Prostate gland (tissue), 2 donors: ENCODE results near the gene LBHD2. TPM values are rescaled to one million over a fixed set of nuclear protein-coding genes. Genes with fewer than 3 reads are reported as not detected.

Experiments used
- DNase-seq: peaks from one replicate; pipeline ENCODE4 v3.0.0-alpha.2; 2019; ENCODE audit warnings: low spot score
- H3K27ac ChIP-seq, 2 donors: fragments of 200-600 bp; sonication (generic); 2 replicates each; pipeline ENCODE4 v1.5.1; 2017 to 2019
- H3K27me3 ChIP-seq: fragments of 200-600 bp; sonication (generic); replicated peaks from 2 replicates; pipeline ENCODE4 v1.5.1; 2019; ENCODE audit not compliant: insufficient read depth
- H3K36me3 ChIP-seq, 2 donors: fragments of 200-600 bp; sonication (generic); 1 replicate in 1 of 2; 2 replicates in 1 of 2; pipeline versions ENCODE4 v1.5.1 to v1.8.1; 2017 to 2019
- H3K4me1 ChIP-seq: fragments of 200-600 bp; sonication (generic); replicated peaks from 2 replicates; pipeline ENCODE4 v1.5.1; 2019
- H3K4me3 ChIP-seq, 2 donors: fragments of 200-600 bp; sonication (generic); 2 replicates each; pipeline ENCODE4 v1.5.1; 2017 to 2019
- H3K9me3 ChIP-seq: fragments of 200-600 bp; sonication (generic); 2 replicates; pipeline ENCODE4 v1.5.1; 2017
- POLR2A ChIP-seq: fragments of 450-650 bp; IDR thresholded peaks from one replicate; pipeline ENCODE4 v1.6.1; 2016; ENCODE audit warnings: antibody characterized with exemption, mild to moderate bottlenecking
- POLR2AphosphoS5 ChIP-seq: sonication (generic); formaldehyde crosslinking; IDR thresholded peaks from one replicate; pipeline ENCODE4 v1.6.1; 2017; ENCODE audit warnings: antibody characterized with exemption
- WGBS: methylation state at CpG from one replicate; pipeline ENCODE4 v1.1.5; 2018; 5-methylcytosine and 5-hydroxymethylcytosine counted together
- intact Hi-C: fragments of 100-400 bp; cut with DNase I; formaldehyde crosslinking; loops from one replicate; pipeline ENCODE4 v1.14.2; 2022
- total RNA-seq, 2 donors: library from RNA; depleted of rRNA; stranded (reverse); fragments of >200 nt; gene quantifications; one replicate each; pipeline ENCODE4 v1.1.0, GENCODE V29; 2016
- TF ChIP-seq, protein P1 (sequence below), 4 experiments: fragments of 200-600 bp in 2 of 4; fragments of 450-650 bp in 2 of 4; sonication (generic) in 2 of 4; IDR thresholded peaks; 1 replicate in 3 of 4; 2 replicates in 1 of 4; pipeline ENCODE4 v1.5.1; 2016 to 2019; ENCODE audit warnings: antibody characterized with exemption in 4 of 4, mild to moderate bottlenecking in 2 of 4, moderate library complexity in 2 of 4

The LBHD2 gene
- total RNA-seq, 2 donors from 2014 or later: 3.3 TPM; not detected in 1

DNA sequence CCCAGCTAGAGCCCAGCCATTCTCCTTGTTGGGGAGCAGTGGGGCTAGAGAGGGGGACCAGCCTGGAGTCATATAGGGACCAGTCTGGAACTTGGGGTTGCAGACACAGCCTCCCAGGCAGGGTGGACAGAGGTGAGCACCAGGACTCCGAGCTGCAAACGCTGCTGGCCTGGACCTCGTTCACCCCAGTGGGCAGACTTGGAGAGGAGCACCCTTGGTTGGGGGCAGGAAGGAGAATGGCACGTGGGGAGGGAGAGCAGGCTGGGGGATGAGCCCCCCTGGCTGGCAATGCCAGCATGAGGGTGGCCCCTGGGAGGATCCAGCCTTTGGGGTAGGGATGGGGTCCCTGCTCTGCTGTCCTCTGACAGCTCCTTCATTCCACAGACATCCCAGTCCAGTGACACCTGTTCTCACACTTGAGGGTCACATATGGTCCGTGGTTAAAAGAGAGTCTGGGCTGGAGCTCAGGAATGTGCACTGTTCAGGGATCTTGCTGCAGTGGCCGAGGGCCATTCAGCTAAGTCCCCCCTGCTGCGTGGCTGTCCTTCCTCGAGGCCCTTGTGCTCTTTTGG, 2.8 kb downstream of the LBHD2 start:
- H3K9me3 ChIP-seq: no peaks in the 10 kb centered on the region
- DNase-seq: no peak
- H3K27ac ChIP-seq: no peak overlapping the region
- H3K27me3 ChIP-seq: peaks cover 2% of the 10 kb centered on the region
- no peak overlapping the region for H3K4me3 ChIP-seq
- intact Hi-C loops: no loop called here
- 84% methylated on average over 8 of the region's 8 CpGs for WGBS
- no peaks in the 10 kb centered on the region for H3K36me3 ChIP-seq
- no peaks in the 10 kb centered on the region for H3K4me1 ChIP-seq
- no peak for TF ChIP-seq POLR2A
- TF ChIP-seq, protein P1, sequence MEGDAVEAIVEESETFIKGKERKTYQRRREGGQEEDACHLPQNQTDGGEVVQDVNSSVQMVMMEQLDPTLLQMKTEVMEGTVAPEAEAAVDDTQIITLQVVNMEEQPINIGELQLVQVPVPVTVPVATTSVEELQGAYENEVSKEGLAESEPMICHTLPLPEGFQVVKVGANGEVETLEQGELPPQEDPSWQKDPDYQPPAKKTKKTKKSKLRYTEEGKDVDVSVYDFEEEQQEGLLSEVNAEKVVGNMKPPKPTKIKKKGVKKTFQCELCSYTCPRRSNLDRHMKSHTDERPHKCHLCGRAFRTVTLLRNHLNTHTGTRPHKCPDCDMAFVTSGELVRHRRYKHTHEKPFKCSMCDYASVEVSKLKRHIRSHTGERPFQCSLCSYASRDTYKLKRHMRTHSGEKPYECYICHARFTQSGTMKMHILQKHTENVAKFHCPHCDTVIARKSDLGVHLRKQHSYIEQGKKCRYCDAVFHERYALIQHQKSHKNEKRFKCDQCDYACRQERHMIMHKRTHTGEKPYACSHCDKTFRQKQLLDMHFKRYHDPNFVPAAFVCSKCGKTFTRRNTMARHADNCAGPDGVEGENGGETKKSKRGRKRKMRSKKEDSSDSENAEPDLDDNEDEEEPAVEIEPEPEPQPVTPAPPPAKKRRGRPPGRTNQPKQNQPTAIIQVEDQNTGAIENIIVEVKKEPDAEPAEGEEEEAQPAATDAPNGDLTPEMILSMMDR (IDR thresholded peaks at IDR 0.05): no peak
- no peak for TF ChIP-seq POLR2AphosphoS5

DNA sequence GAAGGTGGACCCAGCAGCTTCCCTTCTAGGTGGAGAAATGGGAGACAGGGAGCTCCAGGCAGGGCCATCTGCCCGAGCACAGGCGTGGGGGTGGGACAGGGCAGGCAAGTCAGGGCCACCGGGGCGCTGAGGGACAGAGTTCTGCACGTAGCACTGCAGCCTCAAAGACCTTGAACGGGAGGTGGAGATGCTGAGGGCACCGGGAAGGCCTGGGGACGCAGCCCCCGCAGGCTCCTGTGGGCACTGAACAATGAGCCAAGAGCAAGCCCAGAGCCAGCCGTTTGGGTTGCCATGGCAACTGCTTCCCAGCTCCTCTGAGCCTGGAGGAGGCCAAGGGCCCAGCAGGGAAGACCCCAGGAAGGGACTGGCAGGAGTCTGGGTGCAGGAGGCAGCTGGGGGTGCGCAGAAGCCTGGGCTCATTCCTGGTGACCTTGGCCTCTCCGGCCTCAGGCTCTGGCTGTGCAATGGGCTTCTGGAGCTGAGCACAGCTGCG, 3.4 kb downstream of the LBHD2 start:
- 80% methylated on average over 7 of the region's 13 CpGs for WGBS
- Histone ChIP-seq H3K27me3 (peaks cover 2% of the 10 kb centered on the region), H3K36me3 (no peaks in the 10 kb centered on the region)

DNA sequence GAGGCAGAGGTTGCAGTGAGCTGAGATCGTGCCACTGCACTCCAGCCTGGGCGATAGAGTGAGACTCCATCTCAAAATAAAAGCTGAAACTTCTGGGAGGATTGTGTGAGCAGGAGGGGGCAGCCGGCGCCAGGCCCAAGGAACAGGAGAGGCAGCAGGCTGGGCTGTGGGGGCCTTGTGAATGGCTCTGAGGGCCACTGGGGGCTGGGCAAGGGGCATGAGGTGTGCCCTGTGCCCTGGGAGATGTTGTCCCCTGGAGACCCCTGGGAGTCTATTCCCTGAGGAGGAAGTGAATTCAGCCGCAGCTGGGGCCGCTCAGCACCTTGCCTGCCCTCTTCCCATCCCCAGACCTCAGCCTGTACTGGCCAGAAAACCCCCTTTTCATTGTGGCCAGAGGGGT, 4.9 kb downstream of the LBHD2 start:
- TF ChIP-seq, protein P1 (IDR thresholded peaks at IDR 0.05): no peak
- TF ChIP-seq POLR2A: no peak
- no peak for TF ChIP-seq POLR2AphosphoS5
- no peak for DNase-seq
- Histone ChIP-seq H3K27ac (no peak overlapping the region), H3K9me3 (no peaks in the 10 kb centered on the region), H3K36me3 (no peaks in the 10 kb centered on the region), H3K4me1 (no peaks in the 10 kb centered on the region), H3K27me3 (peaks cover 2% of the 10 kb centered on the region), H3K4me3 (no peak overlapping the region)
- 92% methylated on average over 5 of the region's 6 CpGs for WGBS
- intact Hi-C loops: no loop called here

More for the DNA sequence above, 3.4 kb downstream of the LBHD2 start:
- TF ChIP-seq, protein P1 (IDR thresholded peaks at IDR 0.05): no peak
- TF ChIP-seq POLR2A: no peak
- TF ChIP-seq POLR2AphosphoS5: no peak
- H3K4me1 ChIP-seq: no peaks in the 10 kb centered on the region
- H3K27ac ChIP-seq: no peak overlapping the region
- no peak overlapping the region for H3K4me3 ChIP-seq
- no peaks in the 10 kb centered on the region for H3K9me3 ChIP-seq
- no peak for DNase-seq
- intact Hi-C loops: no loop called here

- TF ChIP-seq, protein P1 (IDR thresholded peaks at IDR 0.05): no peak
- TF ChIP-seq POLR2A (no peak), POLR2AphosphoS5 (no peak)
- H3K4me3 ChIP-seq: no peak overlapping the region
- no peak overlapping the region for H3K27ac ChIP-seq
- 91% methylated on average over 26 of the region's 28 CpGs for WGBS
- intact Hi-C loops: no loop called here
- DNase-seq: no peak
- H3K36me3 ChIP-seq: no peaks in the 10 kb centered on the region
- no peaks in the 10 kb centered on the region for H3K9me3 ChIP-seq
- peaks cover 2% of the 10 kb centered on the region for H3K27me3 ChIP-seq
- H3K4me1 ChIP-seq: no peaks in the 10 kb centered on the region
Measured at GRCh38 chr14:103089386-103090335, 5.7 kb downstream of the LBHD2 start.
